HG03103 (cell line): Measurements from ENCODE around the gene SYT2.

Experiments used
- ATAC-seq: cut with Tn5 transposase; IDR thresholded peaks from one replicate; pipeline ENCODE4 v1.9.1; 2021; ENCODE audit warnings: low read depth; ENCODE audit not compliant: unreplicated experiment

Gene SYT2

GRCh38 chr1:202706851-202707250 is 3.4 kb downstream of the SYT2 start:
- no peak for ATAC-seq

- ATAC-seq = no peak
Measured at GRCh38 chr1:202704601-202705000, 5.7 kb downstream of the SYT2 start.

GRCh38 chr1:202703191-202703590 is 7.1 kb downstream of the SYT2 start:
- ATAC-seq = no peak

- no peak for ATAC-seq
Measured at GRCh38 chr1:202702088-202702487, 8.2 kb downstream of the SYT2 start.

GRCh38 chr1:202701200-202701599 is 9.1 kb downstream of the SYT2 start:
- ATAC-seq = no peak

GRCh38 chr1:202700061-202700460 is 10.2 kb downstream of the SYT2 start:
- ATAC-seq = no peak

GRCh38 chr1:202698276-202698675 is 12.0 kb downstream of the SYT2 start:
- no peak for ATAC-seq

GRCh38 chr1:202697038-202697437 is 13.2 kb downstream of the SYT2 start:
- ATAC-seq = no peak

- ATAC-seq = no peak
Measured at GRCh38 chr1:202694314-202694713, 15.9 kb downstream of the SYT2 start.

- ATAC-seq = no peak
Measured at GRCh38 chr1:202692959-202693555, 17.2 kb downstream of the SYT2 start.

- ATAC-seq = no peak
Measured at GRCh38 chr1:202691816-202692215, 18.4 kb downstream of the SYT2 start.

GRCh38 chr1:202689493-202690342 is 20.5 kb downstream of the SYT2 start:
- no peak for ATAC-seq

- ATAC-seq = no peak
Measured at GRCh38 chr1:202689082-202689481, 21.2 kb downstream of the SYT2 start.

GRCh38 chr1:202688401-202688800 is 21.9 kb downstream of the SYT2 start:
- ATAC-seq = no peak

GRCh38 chr1:202687798-202688197 is 22.5 kb downstream of the SYT2 start:
- no peak for ATAC-seq

GRCh38 chr1:202687370-202687769 is 22.9 kb downstream of the SYT2 start:
- no peak for ATAC-seq

GRCh38 chr1:202685641-202686040 is 24.6 kb downstream of the SYT2 start:
- no peak for ATAC-seq

- ATAC-seq = no peak
Measured at GRCh38 chr1:202684716-202685115, 25.5 kb downstream of the SYT2 start.

GRCh38 chr1:202683029-202683428 is 27.2 kb downstream of the SYT2 start:
- no peak for ATAC-seq

- ATAC-seq = no peak
Measured at GRCh38 chr1:202682477-202682876, 27.8 kb downstream of the SYT2 start.

- no peak for ATAC-seq
Measured at GRCh38 chr1:202681736-202682420, 28.4 kb downstream of the SYT2 start.
